MV-4-11 (cell line): Measurements from ENCODE around the gene FAM110C.
"Not testable (repeated sequence)": the region's sequence is repeated elsewhere in the genome, so short reads cannot be mapped to it uniquely, and the experiment has no call there.

ENCODE experiments used
- DNase-seq: peaks from one replicate; lab custom pipeline; 2025; lab: John Stamatoyannopoulos, UW

FAM110C gene

GRCh38 chr2:46471-47345, at the start of gene FAM110C:
FAM110C (minus strand) TSS chr2:46505; CDS start chr2:46385, 120 bp downstream.
- no peak for DNase-seq

GRCh38 chr2:92326-92725, 46.0 kb upstream of the FAM110C start:
- DNase-seq = no peak

GRCh38 chr2:90645-91312, 44.5 kb upstream of the FAM110C start:
- no peak for DNase-seq

GRCh38 chr2:85761-86160, 39.5 kb upstream of the FAM110C start:
- DNase-seq = no peak

- DNase-seq = no peak
Observed at GRCh38 chr2:84121-84520, 37.8 kb upstream of the FAM110C start.

- DNase-seq = no peak
Observed at GRCh38 chr2:80971-81736, 34.8 kb upstream of the FAM110C start.

GRCh38 chr2:80378-80777, 34.1 kb upstream of the FAM110C start:
- no peak for DNase-seq

GRCh38 chr2:71309-72035, 25.2 kb upstream of the FAM110C start:
- DNase-seq = no peak

GRCh38 chr2:69366-70344, 23.4 kb upstream of the FAM110C start:
- no peak for DNase-seq

- not testable (repeated sequence) for DNase-seq
Observed at GRCh38 chr2:68637-69036, 22.3 kb upstream of the FAM110C start.

- no peak for DNase-seq
Observed at GRCh38 chr2:66853-67252, 20.5 kb upstream of the FAM110C start.

- no peak for DNase-seq
Observed at GRCh38 chr2:65121-65520, 18.8 kb upstream of the FAM110C start.

GRCh38 chr2:55587-56448, 9.5 kb upstream of the FAM110C start:
- no peak for DNase-seq

- no peak for DNase-seq
Observed at GRCh38 chr2:51613-52012, 5.3 kb upstream of the FAM110C start.

GRCh38 chr2:47737-48136, 1.4 kb upstream of the FAM110C start:
- no peak for DNase-seq

GRCh38 chr2:47346-47725, 1.0 kb upstream of the FAM110C start:
- DNase-seq = no peak

- no peak for DNase-seq
Observed at GRCh38 chr2:46131-46470, 204 bp downstream of the FAM110C start.

- no peak for DNase-seq
Observed at GRCh38 chr2:45342-46130, 769 bp downstream of the FAM110C start.

GRCh38 chr2:44748-45341, 1.5 kb downstream of the FAM110C start:
- DNase-seq = no peak
